SK-N-MC (cell line): ENCODE results near the gene BAK1.

Source experiments
- EZH2 ChIP-seq: fragments of 200-600 bp; sonication (generic); IDR thresholded peaks from one replicate; pipeline ENCODE4 v1.6.1; 2017; ENCODE audit warnings: antibody characterized with exemption
- FOXP2 ChIP-seq: optimal IDR thresholded peaks from 2 replicates; pipeline ENCODE3; 2011; ENCODE audit warnings: mild to moderate bottlenecking, moderate library complexity; ENCODE audit not compliant: insufficient read depth; ENCODE audit errors: extremely low read length, control extremely low read depth
- POLR2AphosphoS5 ChIP-seq: IDR thresholded peaks from 2 replicates; pipeline ENCODE4 v1.6.1; 2012; ENCODE audit warnings: mild to moderate bottlenecking, low read depth, low read length, borderline replicate concordance

- TF ChIP-seq POLR2AphosphoS5 (peak; percentile 94), EZH2 (no peak), FOXP2 (no peak)
These were observed 9.1 kb downstream of the BAK1 start for GRCh38 chr6:33570806-33571636.
